A673 (cell line): ENCODE data around the gene OLAH. TPM values are rescaled to one million over a fixed set of nuclear protein-coding genes. Genes with fewer than 3 reads are reported as not detected.

Source experiments
- BruUV-seq: library from RNA; stranded (reverse); fragments of 400-500 nt; replicated peaks from 2 replicates; lab custom pipeline; 2021; lab: Mats Ljungman, UMichigan
- CTCF ChIA-PET: fragments of 300-600 bp; sonication (Branson Sonifier 250); formaldehyde crosslinking; loops from one replicate; lab custom pipeline; 2022; ENCODE audit warnings: antibody characterized with exemption; lab: Charles Lee
- POLR2A ChIA-PET: fragments of 300-600 bp; sonication (Branson Sonifier 250); formaldehyde crosslinking; loops from one replicate; lab custom pipeline; 2022; ENCODE audit warnings: antibody characterized with exemption; ENCODE audit not compliant: low non-redundant PET; lab: Charles Lee
- DNase-seq: peaks from one replicate; pipeline ENCODE4 v3.0.0-alpha.2; 2015; ENCODE audit warnings: low spot score
- H3K27ac ChIP-seq: fragments of 200-600 bp; sonication (generic); 2 replicates; pipeline ENCODE4 v1.5.1; 2016; ENCODE audit warnings: mixed run types, low read depth, mild to moderate bottlenecking, mixed read lengths, antibody characterized with exemption, low read length; ENCODE audit not compliant: poor library complexity, severe bottlenecking
- H3K27me3 ChIP-seq: fragments of 200-600 bp; sonication (generic); replicated peaks from 2 replicates; pipeline ENCODE4 v1.6.1; 2017; ENCODE audit warnings: mixed run types, low read depth, mild to moderate bottlenecking, mixed read lengths, antibody characterized with exemption, low read length; ENCODE audit not compliant: insufficient read depth, poor library complexity
- H3K36me3 ChIP-seq: fragments of 200-600 bp; sonication (generic); 2 replicates; pipeline ENCODE4 v1.6.1; 2016; ENCODE audit warnings: mixed run types, mild to moderate bottlenecking, mixed read lengths, antibody characterized with exemption, low read length; ENCODE audit not compliant: insufficient read depth, poor library complexity, severe bottlenecking
- H3K4me1 ChIP-seq: fragments of 200-600 bp; sonication (generic); 2 replicates; pipeline ENCODE4 v1.6.1; 2017; ENCODE audit warnings: mixed run types, mild to moderate bottlenecking, mixed read lengths, antibody characterized with exemption, low read length; ENCODE audit not compliant: insufficient read depth, poor library complexity, severe bottlenecking
- H3K4me3 ChIP-seq: fragments of 200-600 bp; sonication (generic); 2 replicates; pipeline ENCODE4 v1.5.1; 2016; ENCODE audit warnings: low read depth, mixed run types, mild to moderate bottlenecking, mixed read lengths, low read length; ENCODE audit not compliant: poor library complexity, severe bottlenecking
- H3K9me3 ChIP-seq: fragments of 200-600 bp; sonication (generic); 2 replicates; pipeline ENCODE4 v1.6.1; 2016; ENCODE audit warnings: mixed run types, low read depth, mild to moderate bottlenecking, mixed read lengths, antibody characterized with exemption, low read length; ENCODE audit not compliant: poor library complexity, severe bottlenecking
- CTCF ChIP-seq: fragments of 300-800, 200-600 bp; sonication (generic); conservative IDR thresholded peaks from 2 replicates; pipeline ENCODE4 v1.5.1; 2017; ENCODE audit warnings: low read depth, mild to moderate bottlenecking, antibody characterized with exemption, low read length, moderate library complexity, mixed read lengths
- EZH2 ChIP-seq: fragments of 200-600 bp; sonication (generic); IDR thresholded peaks from 2 replicates; pipeline ENCODE4 v1.6.1; 2017; ENCODE audit warnings: borderline replicate concordance, low read depth, mild to moderate bottlenecking, mixed read lengths, antibody characterized with exemption, low read length; ENCODE audit not compliant: poor library complexity, severe bottlenecking
- intact Hi-C: fragments of 100-400 bp; cut with micrococcal nuclease; formaldehyde crosslinking; loops from one replicate; pipeline ENCODE4 v1.10.0; 2022; ENCODE audit not compliant: unreplicated experiment
- total RNA-seq: library from RNA; stranded (reverse); gene quantifications from 2 replicates; pipeline ENCODE4 v1.2.3, GENCODE V29; 2021

Gene OLAH
- total RNA-seq, 1 experiment from 2014 or later, result 1.6 TPM

DNA sequence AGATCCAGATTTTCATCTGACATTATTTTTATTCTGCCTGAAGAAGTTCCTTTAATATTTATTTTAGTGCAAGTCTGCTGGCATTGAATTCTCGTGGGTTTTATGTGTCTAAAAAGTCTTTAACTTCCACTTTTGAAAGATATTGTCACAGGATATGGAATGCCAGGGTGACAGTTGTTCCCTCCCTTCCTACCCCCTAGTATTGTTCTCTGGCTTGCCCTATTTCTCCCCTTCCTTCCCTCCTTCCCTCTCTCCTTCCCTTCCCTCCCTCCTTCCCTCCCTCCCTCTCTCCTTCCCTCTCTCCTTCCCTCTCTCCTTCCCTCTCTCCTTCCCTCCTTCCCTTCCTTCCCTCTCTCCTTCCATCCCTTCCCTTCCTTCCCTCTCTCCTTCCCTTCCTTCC, 14.9 kb downstream of the OLAH start:
- Histone ChIP-seq H3K4me3 (no peak overlapping the region), H3K9me3 (no peaks in the 10 kb centered on the region), H3K4me1 (no peaks in the 10 kb centered on the region), H3K27ac (no peak overlapping the region), H3K36me3 (no peaks in the 10 kb centered on the region), H3K27me3 (peaks cover 10% of the 10 kb centered on the region)
- intact Hi-C loops, result no loop called here
- POLR2A ChIA-PET, result no interaction called here
- DNase-seq, result no peak
- CTCF ChIA-PET, result no interaction called here
- no peak for TF ChIP-seq EZH2
- no TSS peak for BruUV-seq

DNA sequence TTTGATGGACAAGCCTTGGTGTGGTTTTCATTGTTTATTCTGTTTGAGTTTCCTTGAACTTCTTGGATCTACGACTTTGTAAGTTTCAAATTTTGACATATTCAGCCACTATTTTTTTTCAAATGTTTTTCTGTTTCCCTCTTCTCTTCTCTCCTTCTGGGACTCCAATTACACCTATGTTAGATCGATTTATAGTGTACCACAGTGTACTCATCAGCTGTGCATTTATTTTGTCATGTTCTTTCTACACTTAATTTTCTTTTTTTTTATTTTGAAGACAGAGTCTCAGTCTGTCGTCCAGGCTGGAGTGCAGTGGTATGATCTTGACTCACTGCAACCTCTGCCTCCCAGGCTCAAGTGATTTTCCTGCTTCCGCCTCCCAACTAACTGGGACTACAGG, 16.2 kb downstream of the OLAH start:
- Histone ChIP-seq H3K36me3 (no peaks in the 10 kb centered on the region), H3K27me3 (peaks cover 10% of the 10 kb centered on the region), H3K27ac (no peak overlapping the region), H3K4me3 (no peak overlapping the region), H3K4me1 (no peaks in the 10 kb centered on the region), H3K9me3 (no peaks in the 10 kb centered on the region)
- TF ChIP-seq CTCF, result no peak
- TF ChIP-seq EZH2, result no peak
- intact Hi-C loops, result no loop called here
- BruUV-seq, result no TSS peak
- ChIA-PET POLR2A (no interaction called here), CTCF (no interaction called here)
- no peak for DNase-seq

DNA sequence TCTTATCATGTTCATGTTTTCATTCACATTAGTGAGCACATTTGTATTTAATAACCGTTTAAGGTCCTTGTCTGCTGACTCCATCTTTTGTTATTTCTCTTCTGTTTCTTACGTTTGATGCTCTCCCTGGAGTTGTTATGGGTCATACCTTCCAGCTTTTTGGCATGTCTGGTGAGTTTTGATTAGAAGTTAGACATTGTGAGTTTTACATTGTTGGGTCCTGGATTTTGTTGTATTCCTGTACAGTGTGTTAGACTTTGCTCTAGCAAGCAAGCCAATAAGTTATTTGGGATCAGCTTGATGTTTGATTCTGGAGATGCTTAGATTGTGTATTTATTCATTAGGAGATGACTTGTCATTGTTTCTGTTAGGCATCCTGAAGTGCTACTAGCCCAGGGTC, 16.9 kb downstream of the OLAH start:
- no TSS peak for BruUV-seq
- H3K9me3 ChIP-seq, result no peaks in the 10 kb centered on the region
- intact Hi-C loops, result no loop called here
- H3K27me3 ChIP-seq, result peaks cover 10% of the 10 kb centered on the region
- CTCF ChIA-PET, result no interaction called here
- POLR2A ChIA-PET, result no interaction called here
- H3K4me1 ChIP-seq, result no peaks in the 10 kb centered on the region
- H3K27ac ChIP-seq, result no peak overlapping the region
- H3K36me3 ChIP-seq, result no peaks in the 10 kb centered on the region
- TF ChIP-seq CTCF (no peak), EZH2 (no peak)
- DNase-seq, result no peak
- no peak overlapping the region for H3K4me3 ChIP-seq

DNA sequence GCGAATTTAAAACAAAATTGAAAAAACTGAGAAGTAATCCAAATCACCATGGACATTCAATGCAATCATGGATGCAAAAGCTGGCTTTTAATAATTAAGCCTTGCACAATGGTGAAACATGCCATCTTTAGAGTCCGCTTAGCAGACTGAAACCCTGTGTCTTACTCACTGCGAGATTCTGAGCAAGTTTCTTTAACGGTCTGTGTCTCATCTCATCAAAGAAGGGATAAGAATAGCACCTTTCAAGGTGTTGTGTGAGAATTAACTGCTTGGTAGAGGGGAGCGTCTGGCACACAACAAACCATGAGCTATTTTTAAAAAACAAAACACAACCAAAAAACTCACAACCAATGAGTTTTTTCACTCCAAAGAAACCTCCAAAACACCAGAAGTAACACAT, 23.4 kb downstream of the OLAH start:
- Histone ChIP-seq H3K9me3 (peaks cover under 1% of the 10 kb centered on the region), H3K27ac (no peak overlapping the region), H3K27me3 (no peaks in the 10 kb centered on the region), H3K4me1 (no peaks in the 10 kb centered on the region), H3K4me3 (no peak overlapping the region), H3K36me3 (no peaks in the 10 kb centered on the region)
- ChIA-PET POLR2A (no interaction called here), CTCF (no interaction called here)
- TF ChIP-seq CTCF, result no peak
- TF ChIP-seq EZH2, result no peak
- no peak for DNase-seq
- intact Hi-C loops, result no loop called here
- no TSS peak for BruUV-seq
